22Rv1 (cell line): Measurements from ENCODE around the gene NHERF2.

ENCODE experiments used
- CTCF ChIP-seq: fragments of 450-650 bp; IDR thresholded peaks from 2 replicates; pipeline ENCODE4 v1.5.1; 2017; ENCODE audit warnings: mild to moderate bottlenecking
- ZFX ChIP-seq: fragments of 450-650 bp; IDR thresholded peaks from 2 replicates; pipeline ENCODE4 v1.6.1; 2017; ENCODE audit warnings: antibody characterized with exemption, borderline replicate concordance

GRCh38 chr16:2003231-2003826 lies 23.4 kb upstream of the NHERF2 start:
- TF ChIP-seq CTCF: no peak
- TF ChIP-seq ZFX: no peak
